GM23248 (cell line): ENCODE data around the gene ADCY2. TPM values are rescaled to one million over a fixed set of nuclear protein-coding genes. Genes with fewer than 3 reads are reported as not detected.

Experiments used
- DNase-seq: peaks from one replicate; pipeline ENCODE4 v3.0.0-alpha.2; 2015
- H2AFZ ChIP-seq: fragments of 200-600 bp; sonication (generic); 2 replicates; pipeline ENCODE4 v1.6.1; 2016; ENCODE audit warnings: antibody characterized with exemption
- H3F3A ChIP-seq: fragments of 200-600 bp; sonication (generic); 2 replicates; pipeline ENCODE4 v1.6.1; 2016; ENCODE audit warnings: mild to moderate bottlenecking, antibody characterized with exemption, mixed run types; ENCODE audit not compliant: insufficient read depth
- H3K27ac ChIP-seq: fragments of 200-600 bp; sonication (generic); 2 replicates; pipeline ENCODE4 v1.5.1; 2016; ENCODE audit warnings: mild to moderate bottlenecking
- H3K27me3 ChIP-seq: fragments of 200-600 bp; sonication (generic); replicated peaks from 2 replicates; pipeline ENCODE4 v1.6.1; 2016; ENCODE audit warnings: mild to moderate bottlenecking; ENCODE audit not compliant: insufficient read depth
- H3K36me3 ChIP-seq: fragments of 200-600 bp; sonication (generic); 2 replicates; pipeline ENCODE4 v1.6.1; 2016; ENCODE audit warnings: low read depth, mild to moderate bottlenecking
- H3K4me1 ChIP-seq: fragments of 200-600 bp; sonication (generic); 2 replicates; pipeline ENCODE4 v1.6.1; 2016; ENCODE audit warnings: mild to moderate bottlenecking; ENCODE audit not compliant: insufficient read depth
- H3K4me2 ChIP-seq: fragments of 200-600 bp; sonication (generic); one replicate; pipeline ENCODE4 v1.6.1; 2016; ENCODE audit warnings: mild to moderate bottlenecking; ENCODE audit not compliant: unreplicated experiment
- H3K4me3 ChIP-seq: fragments of 200-600 bp; sonication (generic); 2 replicates; pipeline ENCODE4 v1.5.1; 2016; ENCODE audit warnings: mild to moderate bottlenecking
- H3K79me2 ChIP-seq: fragments of 200-600 bp; sonication (generic); 2 replicates; pipeline ENCODE4 v1.6.1; 2016; ENCODE audit warnings: mild to moderate bottlenecking; ENCODE audit not compliant: insufficient read depth
- H3K9ac ChIP-seq: fragments of 200-600 bp; sonication (generic); 2 replicates; pipeline ENCODE4 v1.6.1; 2016; ENCODE audit warnings: mild to moderate bottlenecking
- H3K9me2 ChIP-seq: fragments of 200-600 bp; sonication (generic); 2 replicates; pipeline ENCODE4 v1.6.1; 2016; ENCODE audit warnings: mixed run types, mild to moderate bottlenecking, moderate library complexity; ENCODE audit not compliant: insufficient read depth
- H3K9me3 ChIP-seq: fragments of 200-600 bp; sonication (generic); one replicate; pipeline ENCODE4 v1.6.1; 2017; ENCODE audit warnings: low read depth
- H4K20me1 ChIP-seq: fragments of 200-600 bp; sonication (generic); 2 replicates; pipeline ENCODE4 v1.6.0; 2016; ENCODE audit not compliant: insufficient read depth
- EZH2 ChIP-seq: fragments of 200-600 bp; sonication (generic); IDR thresholded peaks from 2 replicates; pipeline ENCODE4 v1.6.1; 2018; ENCODE audit warnings: antibody characterized with exemption, mild to moderate bottlenecking; ENCODE audit not compliant: insufficient read depth, poor library complexity, severe bottlenecking
- EZH2phosphoT487 ChIP-seq: fragments of 200-600 bp; sonication (generic); IDR thresholded peaks from 2 replicates; pipeline ENCODE4 v1.6.1; 2018; ENCODE audit warnings: antibody characterized with exemption, moderate library complexity, mild to moderate bottlenecking, low read depth; ENCODE audit not compliant: insufficient read depth
- WGBS, 2 experiments: methylation state at CpG; one replicate each; pipeline ENCODE4 v1.1.6; 2015 to 2017; ENCODE audit warnings: low lambda C conversion rate in 2 of 2, low coverage in 1 of 2; ENCODE audit errors: missing lambda C conversion rate in 2 of 2; 5-methylcytosine and 5-hydroxymethylcytosine counted together
- in situ Hi-C: fragments of 300-500 bp; cut with MboI; formaldehyde crosslinking; loops from 2 replicates; pipeline ENCODE4 v1.15.0; 2020
- polyA plus RNA-seq: library from polyadenylated mRNA; unstranded; fragments of >200 nt; fragmentation: Nextera tagmentation; extraction: Ambion mirVana; gene quantifications from 2 replicates; pipeline ENCODE4 v1.2.1, GENCODE V29; 2016
- total RNA-seq: library from RNA; depleted of rRNA; stranded (reverse); fragments of >200 nt; shearing (Covaris generic); gene quantifications from 2 replicates; pipeline ENCODE4 v1.2.3, GENCODE V29; 2014

Gene ADCY2
- total and polyA plus RNA-seq, 2 experiments from 2014 or later, result 0.11 TPM; not detected in 1

DNA sequence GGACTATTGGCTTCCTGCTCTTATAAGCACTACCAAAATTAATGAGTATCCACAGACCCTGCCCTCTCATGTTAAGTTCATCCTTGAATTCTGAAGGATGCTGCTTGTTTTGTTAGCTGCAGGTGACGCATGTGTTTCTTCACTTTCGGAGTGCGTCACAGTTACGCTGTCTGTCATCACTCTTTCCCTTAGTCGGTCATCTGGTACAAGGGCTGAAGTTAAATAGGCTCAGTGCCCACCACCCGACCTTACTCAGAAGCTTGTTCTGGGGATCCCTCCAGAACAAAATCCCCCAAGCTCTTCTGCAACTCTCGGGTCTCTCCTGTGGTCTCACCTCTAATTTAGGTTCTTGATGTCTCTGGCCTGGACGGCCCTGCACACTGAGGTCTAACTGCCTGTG, 51.0 kb downstream of the ADCY2 start:
- H3K36me3 ChIP-seq, result no peaks in the 10 kb centered on the region
- H3K79me2 ChIP-seq, result no peaks in the 10 kb centered on the region
- no peaks in the 10 kb centered on the region for H3K4me1 ChIP-seq
- H3K27ac ChIP-seq, result no peak overlapping the region
- H3K9ac ChIP-seq, result no peak overlapping the region
- no peak overlapping the region for H3K4me2 ChIP-seq
- in situ Hi-C loops, result no loop called here
- H3K9me3 ChIP-seq, result no peaks in the 10 kb centered on the region
- no peaks in the 10 kb centered on the region for H3F3A ChIP-seq
- no peaks in the 10 kb centered on the region for H3K27me3 ChIP-seq
- no peak for DNase-seq
- no peak overlapping the region for H2AFZ ChIP-seq
- no peaks in the 10 kb centered on the region for H4K20me1 ChIP-seq
- TF ChIP-seq EZH2phosphoT487 (no peak), EZH2 (no peak)
- H3K9me2 ChIP-seq, result no peaks in the 10 kb centered on the region
- H3K4me3 ChIP-seq, result no peak overlapping the region
- WGBS, 2 experiments, result 66 to 69% methylated on average over 8 of the region's 8 CpGs

DNA sequence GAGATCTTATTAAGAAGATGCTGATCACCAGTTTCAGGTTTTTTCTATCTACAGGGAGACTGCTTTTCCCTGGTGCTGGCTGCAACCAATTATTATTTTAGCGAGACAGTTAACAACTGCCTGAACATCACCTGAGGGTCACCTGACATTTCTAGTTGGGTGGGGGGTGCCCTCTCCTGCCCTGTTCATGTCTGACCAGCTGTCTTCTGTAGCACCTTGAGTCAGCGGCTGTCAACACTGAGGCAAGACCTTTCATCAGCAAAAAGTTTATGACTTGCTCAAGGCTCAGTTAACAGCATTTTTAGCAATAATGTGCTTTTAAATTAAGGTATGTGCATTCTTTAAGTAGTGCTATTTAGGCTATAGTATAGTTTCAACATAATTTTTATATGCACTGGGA, 58.0 kb downstream of the ADCY2 start:
- Histone ChIP-seq H3K9me3 (no peaks in the 10 kb centered on the region), H3K27me3 (no peaks in the 10 kb centered on the region), H3K36me3 (no peaks in the 10 kb centered on the region), H3K4me1 (no peaks in the 10 kb centered on the region), H3K4me2 (no peak overlapping the region), H3K4me3 (no peak overlapping the region), H3K27ac (no peak overlapping the region), H3K79me2 (no peaks in the 10 kb centered on the region), H3F3A (no peaks in the 10 kb centered on the region), H2AFZ (no peak overlapping the region), H4K20me1 (no peaks in the 10 kb centered on the region), H3K9ac (no peak overlapping the region), H3K9me2 (no peaks in the 10 kb centered on the region)
- WGBS, 2 experiments, result 81 to 88% methylated on average over 2 of the region's 2 CpGs
- TF ChIP-seq EZH2 (no peak), EZH2phosphoT487 (no peak)
- in situ Hi-C loops, result no loop called here
- DNase-seq, result no peak

DNA sequence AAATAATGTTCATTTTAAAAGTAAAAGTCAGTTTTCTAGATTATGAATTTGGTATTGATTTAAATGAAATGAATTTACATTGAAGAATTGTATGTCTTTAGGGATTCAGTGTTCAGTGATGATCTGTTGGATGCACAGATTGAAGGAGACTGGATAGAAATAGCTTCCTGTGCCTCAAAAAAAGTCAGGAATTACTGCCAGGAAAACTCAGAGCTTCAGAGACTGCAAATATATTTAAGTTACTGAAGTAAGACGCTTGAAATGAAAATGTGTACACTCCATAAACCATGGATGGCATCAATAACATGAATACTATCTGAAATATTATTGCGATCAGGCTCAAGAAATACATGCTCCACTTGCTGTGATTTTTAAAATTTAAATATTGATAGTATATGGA, 60.3 kb downstream of the ADCY2 start:
- in situ Hi-C loops, result no loop called here
- Histone ChIP-seq H3K9me2 (no peaks in the 10 kb centered on the region), H3K27me3 (no peaks in the 10 kb centered on the region), H3K4me2 (no peak overlapping the region), H3K4me1 (no peaks in the 10 kb centered on the region), H3K36me3 (no peaks in the 10 kb centered on the region), H3K27ac (no peak overlapping the region), H3K4me3 (no peak overlapping the region), H3F3A (no peaks in the 10 kb centered on the region), H4K20me1 (no peaks in the 10 kb centered on the region), H2AFZ (no peak overlapping the region), H3K9me3 (no peaks in the 10 kb centered on the region), H3K79me2 (no peaks in the 10 kb centered on the region), H3K9ac (no peak overlapping the region)
- 60 to 85% methylated on average over 2 of the region's 2 CpGs for WGBS, 2 experiments
- TF ChIP-seq EZH2, result no peak
- no peak for DNase-seq

GRCh38 chr5:7461371-7461770, 65.4 kb downstream of the ADCY2 start:
- no peaks in the 10 kb centered on the region for H3K79me2 ChIP-seq
- no peak overlapping the region for H3K4me2 ChIP-seq
- H3K4me1 ChIP-seq, result no peaks in the 10 kb centered on the region
- H3K9me3 ChIP-seq, result no peaks in the 10 kb centered on the region
- DNase-seq, result no peak
- in situ Hi-C loops, result no loop called here
- 18 to 52% methylated on average over 1 of the region's 1 CpG for WGBS, 2 experiments
- no peaks in the 10 kb centered on the region for H3K27me3 ChIP-seq
- no peak overlapping the region for H2AFZ ChIP-seq
- TF ChIP-seq EZH2 (no peak), EZH2phosphoT487 (no peak)
- no peak overlapping the region for H3K4me3 ChIP-seq
- no peak overlapping the region for H3K9ac ChIP-seq
- H3K9me2 ChIP-seq, result no peaks in the 10 kb centered on the region
- H3K27ac ChIP-seq, result no peak overlapping the region
- H3F3A ChIP-seq, result no peaks in the 10 kb centered on the region
- H4K20me1 ChIP-seq, result no peaks in the 10 kb centered on the region
- no peaks in the 10 kb centered on the region for H3K36me3 ChIP-seq

DNA sequence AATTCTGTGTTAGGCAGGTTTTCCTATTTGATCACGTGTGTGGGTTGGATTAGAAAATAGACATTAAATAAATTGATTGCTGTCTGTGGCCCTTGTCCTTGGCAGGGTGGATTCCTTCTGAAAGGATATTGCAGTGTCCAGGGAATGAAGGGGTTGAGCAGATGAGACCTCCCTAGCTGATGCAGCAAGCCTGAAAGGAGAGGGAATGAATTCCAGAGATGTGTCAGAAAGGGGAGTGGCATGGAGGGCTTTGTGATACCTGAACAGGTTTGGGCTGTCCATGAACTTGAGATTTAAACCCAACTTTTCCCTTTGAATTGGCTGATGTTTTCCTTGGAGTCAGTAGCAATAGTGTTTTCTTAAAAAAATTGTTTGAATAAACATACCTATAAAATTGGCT, 66.8 kb downstream of the ADCY2 start:
- Histone ChIP-seq H3K27ac (no peak overlapping the region), H2AFZ (no peak overlapping the region), H3K9me3 (no peaks in the 10 kb centered on the region), H3K9me2 (no peaks in the 10 kb centered on the region), H3K4me2 (no peak overlapping the region), H3K27me3 (no peaks in the 10 kb centered on the region), H3K79me2 (no peaks in the 10 kb centered on the region), H3K9ac (no peak overlapping the region), H3F3A (no peaks in the 10 kb centered on the region), H4K20me1 (no peaks in the 10 kb centered on the region), H3K4me3 (no peak overlapping the region), H3K36me3 (no peaks in the 10 kb centered on the region), H3K4me1 (no peaks in the 10 kb centered on the region)
- WGBS, 2 experiments, result 59 to 63% methylated on average over 1 of the region's 1 CpG
- DNase-seq, result no peak
- no peak for TF ChIP-seq EZH2
- no peak for TF ChIP-seq EZH2phosphoT487
- in situ Hi-C loops, result no loop called here
